HG02571 (cell line): ENCODE results near the gene COX8C.
"Not testable (repeated sequence)": the region's sequence is repeated elsewhere in the genome, so short reads cannot be mapped to it uniquely, and the experiment has no call there.

Source experiments
- ATAC-seq: cut with Tn5 transposase; IDR thresholded peaks from one replicate; pipeline ENCODE4 v1.9.1; 2021; ENCODE audit warnings: mild to moderate bottlenecking, moderate library complexity; ENCODE audit not compliant: unreplicated experiment

COX8C gene

DNA sequence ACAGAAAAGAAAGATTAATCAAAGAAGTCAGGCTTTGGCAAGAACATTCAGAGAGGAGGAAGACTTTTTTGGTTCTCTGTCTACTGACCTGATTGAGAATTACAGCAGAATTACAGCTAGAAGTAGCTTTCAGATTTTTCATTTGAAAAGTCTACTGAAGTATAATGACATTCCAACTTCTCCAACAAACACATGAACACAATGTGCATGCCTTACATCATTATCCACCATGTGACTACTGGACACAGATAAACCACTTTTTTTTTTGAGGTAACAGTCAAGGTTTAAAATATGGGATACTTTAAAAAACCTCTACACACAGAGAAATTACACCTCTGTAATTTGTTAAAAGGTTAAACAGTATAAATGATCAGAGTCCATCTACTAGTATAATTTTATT is 26.5 kb upstream of the COX8C start:
- no peak for ATAC-seq

DNA sequence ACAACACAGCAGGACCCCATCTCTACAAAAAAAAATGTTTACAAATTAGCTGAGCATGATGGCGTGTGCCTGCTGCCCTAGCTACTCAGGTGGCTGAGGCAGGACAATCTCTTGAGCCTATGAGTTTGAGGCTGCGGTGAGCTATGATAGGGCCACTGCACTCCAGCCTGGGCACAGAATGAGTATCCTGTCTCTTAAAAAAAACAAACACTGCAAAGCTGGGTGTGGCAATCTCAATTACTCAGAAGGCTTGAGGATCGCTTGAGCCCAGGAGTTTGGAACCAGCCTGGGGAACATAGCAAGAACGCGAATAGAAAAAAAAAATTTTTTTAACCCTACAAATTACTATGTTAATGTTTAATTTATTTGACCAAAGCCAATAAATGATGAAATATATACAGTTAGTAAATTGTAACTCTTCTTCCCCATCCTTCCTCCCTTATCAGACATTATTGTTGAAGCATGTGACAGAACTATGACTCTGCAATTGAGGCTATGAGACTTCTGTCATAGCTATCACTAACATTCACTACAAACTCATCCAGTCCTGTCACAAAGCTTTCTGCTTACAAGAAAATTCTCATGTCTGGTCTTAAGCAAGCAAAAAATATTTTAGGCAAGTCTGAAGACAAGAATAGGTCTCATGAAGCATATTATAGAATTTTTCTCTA is 23.9 kb upstream of the COX8C start:
- ATAC-seq: no peak

DNA sequence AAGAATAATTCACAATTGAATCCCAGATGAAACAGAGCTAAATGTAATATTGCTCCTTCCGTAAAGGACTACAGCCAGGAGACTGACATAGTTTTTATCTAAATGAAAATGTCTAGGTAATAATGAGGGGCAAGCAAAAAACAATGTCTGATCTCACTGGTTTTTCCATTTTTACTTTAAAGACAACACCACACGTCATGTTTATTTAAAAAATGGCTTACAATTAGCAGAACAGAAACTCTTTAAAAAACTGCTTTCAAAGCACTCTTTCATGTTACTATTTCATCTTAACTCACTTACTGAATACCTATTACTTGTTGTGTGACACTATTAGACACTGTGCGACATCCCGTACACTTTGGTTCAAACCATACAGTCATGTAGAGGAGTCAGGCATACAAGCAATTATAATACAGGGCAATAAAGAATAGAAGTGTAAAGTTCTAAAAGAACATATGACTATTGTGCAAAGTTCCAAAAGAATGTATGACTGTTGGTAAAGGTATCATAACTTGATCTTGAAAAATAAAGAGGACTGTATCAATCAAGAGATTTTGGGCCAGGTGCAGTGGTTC is 23.3 kb upstream of the COX8C start:
- no peak for ATAC-seq

DNA sequence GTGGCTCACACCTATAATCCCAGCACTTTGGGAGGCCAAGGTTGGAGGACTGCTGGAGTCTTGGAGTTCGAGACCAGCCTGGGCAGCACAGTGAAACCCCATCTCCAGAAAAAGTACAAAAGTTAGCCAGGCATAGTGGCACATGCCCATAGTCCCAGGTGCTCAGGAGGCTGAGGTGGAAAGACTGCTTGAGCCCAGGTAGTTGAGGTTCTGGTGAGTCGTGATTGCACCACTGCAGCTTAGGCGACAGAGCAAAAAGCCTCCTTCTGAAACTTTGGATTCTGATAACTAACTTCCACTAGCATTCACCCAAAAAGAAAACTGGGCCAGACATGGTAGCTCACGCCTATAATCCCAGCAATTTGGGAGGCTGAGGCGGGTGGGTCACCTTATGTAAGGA is 20.8 kb upstream of the COX8C start:
- no peak for ATAC-seq

DNA sequence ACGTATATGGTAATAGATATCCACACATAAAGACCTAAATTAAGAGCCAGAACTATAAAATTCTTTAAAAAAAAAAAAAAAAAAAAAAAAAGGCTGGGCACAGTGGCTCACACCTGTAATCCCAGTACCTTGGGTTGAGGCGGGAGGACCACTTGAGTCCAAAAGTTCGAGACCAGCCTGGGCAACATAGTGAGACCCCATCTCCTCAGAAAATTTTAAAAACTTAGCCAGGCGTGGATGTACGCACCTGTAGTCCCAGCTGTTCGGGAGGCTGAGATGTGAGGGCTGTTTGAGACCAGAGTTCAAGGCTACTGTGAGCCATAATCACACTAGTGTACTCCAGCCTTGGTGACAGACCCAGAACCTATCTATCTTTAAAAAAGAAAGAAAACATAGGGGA is 18.4 kb upstream of the COX8C start:
- ATAC-seq: no peak

DNA sequence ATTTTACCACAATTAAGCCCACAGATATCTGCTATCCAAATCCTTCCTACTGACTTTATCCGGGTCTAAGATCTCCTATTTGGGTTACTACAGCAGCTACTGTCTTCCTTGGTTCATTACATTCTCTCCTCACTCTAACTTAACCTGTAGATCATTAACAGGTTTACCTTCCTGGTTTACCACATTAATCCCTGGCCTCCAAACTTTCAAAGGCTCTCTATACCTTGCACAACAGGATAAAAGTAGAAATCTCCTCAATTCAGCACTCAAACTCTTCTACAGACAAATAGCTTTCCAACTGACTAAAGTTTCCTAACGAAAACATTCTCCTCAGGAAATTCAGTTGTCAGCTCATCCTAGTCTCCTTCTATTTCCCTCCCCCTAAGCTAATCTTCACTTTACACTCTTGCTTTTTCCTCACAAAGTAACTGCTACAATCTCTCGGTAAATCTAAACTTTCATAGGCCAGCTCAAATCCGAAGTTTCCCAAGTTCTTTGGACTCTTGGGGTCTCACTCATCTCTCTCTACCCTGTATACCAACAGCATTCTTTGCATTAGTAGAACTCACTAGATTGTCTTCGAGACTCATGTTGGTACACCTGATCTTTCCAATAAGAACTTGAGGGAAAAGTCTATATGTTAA is 16.9 kb upstream of the COX8C start:
- ATAC-seq: no peak

DNA sequence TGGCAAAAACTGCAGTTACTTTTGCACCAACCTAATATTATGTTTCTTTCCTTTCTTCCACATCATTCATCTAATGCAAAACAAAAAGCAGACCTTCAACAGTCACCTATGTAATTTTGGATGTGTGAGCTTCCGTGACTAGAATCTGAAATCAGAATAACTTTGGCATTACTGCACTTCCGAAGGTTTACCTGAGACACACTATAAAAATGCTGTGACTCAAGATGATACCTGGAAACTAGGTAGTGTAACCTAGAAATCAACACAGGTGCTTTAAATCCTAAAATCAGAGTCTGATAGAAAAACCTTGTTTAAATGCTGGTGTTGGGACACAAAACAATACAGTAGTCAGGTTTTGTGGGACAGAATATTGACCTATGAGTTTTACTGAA is 16.4 kb upstream of the COX8C start:
- ATAC-seq: no peak

DNA sequence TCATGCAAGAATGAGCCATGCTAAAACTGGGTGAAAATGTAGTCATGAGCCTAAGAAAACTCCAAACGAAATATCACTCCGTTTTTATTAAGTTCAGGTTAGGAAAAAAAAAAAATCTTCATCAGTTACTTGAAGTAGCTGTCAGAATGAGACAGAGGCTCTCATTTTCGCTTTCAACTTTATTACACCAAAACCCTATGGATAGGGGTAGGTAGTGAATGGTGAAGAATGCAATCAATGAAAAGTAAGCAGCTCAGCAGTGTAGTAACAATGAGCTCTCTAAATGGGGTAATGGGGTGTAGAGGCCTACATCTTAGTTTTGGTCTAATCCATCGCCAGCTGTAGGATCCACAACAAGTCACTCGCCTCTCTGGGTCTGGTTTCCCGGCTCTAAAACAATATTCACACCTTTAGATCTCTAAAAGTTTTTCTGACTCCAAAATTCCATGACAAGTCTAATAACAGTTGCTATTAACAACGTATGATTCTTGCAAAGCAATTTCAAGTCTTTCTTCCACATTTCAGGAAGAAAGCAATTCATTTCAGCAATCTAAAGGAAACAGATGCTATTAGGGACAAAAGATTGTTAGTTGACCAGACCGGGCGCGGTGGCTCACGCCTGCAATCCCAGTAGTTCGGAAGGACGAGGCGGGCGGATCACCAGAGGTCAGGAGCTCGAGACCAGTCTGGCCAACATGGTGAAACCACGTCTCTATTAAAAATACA is 15.8 kb upstream of the COX8C start:
- ATAC-seq: no peak

DNA sequence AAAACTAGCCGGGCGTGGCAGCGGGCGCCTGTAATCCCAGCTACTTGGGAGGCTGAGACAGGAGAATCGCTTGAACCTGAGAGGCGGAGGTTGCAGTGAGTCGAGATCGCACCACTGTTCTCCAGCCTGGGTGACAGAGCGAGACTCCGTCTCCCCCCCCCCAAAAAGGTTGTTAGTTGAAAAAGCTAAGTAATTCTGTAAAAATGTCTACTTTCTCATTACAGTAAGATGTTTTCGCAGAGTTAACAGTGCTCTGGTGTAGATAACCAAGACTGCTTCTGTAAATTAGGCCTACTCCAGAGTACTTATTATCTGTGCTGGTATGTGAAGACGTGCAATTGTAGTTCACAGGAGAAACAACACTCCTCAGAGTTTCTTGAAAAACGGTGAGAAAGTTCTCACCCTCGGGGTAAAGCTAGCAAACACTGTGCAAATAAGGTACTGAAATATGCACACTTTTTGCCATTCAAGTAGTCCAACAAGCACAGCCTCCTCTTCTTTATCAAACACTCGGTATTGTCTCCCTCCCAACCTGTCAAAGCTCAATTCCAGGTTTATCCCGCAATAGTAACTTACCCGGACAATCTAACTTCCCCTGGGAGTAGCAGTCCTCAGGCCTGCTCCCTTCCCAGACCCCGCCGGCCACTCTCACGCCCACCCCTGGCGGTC is 15.1 kb upstream of the COX8C start:
- peak; percentile 4 for ATAC-seq

DNA sequence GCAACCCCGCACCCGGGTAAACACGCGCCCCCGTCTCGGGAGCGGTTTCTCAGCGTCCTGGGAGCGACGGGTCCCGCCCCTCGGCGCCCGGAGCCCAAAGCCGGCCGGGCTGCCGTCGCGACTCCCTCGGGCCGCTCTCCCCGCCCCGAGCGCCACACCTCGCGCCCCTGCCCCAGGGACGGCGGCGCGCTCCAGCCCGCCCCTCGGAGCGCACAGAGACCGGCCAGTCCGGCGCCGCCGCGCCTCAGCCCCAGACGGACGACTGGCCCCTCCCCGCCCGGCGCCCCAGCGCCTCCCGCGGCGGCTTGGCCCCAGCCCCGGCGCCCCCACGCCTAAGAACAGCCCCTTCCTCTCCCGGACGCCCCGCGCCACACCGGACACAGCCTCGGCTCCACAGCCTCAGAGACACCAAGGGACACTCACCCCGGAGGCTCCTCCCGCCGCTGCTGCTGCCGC is 14.6 kb upstream of the COX8C start:
- ATAC-seq: peak; percentile 68

DNA sequence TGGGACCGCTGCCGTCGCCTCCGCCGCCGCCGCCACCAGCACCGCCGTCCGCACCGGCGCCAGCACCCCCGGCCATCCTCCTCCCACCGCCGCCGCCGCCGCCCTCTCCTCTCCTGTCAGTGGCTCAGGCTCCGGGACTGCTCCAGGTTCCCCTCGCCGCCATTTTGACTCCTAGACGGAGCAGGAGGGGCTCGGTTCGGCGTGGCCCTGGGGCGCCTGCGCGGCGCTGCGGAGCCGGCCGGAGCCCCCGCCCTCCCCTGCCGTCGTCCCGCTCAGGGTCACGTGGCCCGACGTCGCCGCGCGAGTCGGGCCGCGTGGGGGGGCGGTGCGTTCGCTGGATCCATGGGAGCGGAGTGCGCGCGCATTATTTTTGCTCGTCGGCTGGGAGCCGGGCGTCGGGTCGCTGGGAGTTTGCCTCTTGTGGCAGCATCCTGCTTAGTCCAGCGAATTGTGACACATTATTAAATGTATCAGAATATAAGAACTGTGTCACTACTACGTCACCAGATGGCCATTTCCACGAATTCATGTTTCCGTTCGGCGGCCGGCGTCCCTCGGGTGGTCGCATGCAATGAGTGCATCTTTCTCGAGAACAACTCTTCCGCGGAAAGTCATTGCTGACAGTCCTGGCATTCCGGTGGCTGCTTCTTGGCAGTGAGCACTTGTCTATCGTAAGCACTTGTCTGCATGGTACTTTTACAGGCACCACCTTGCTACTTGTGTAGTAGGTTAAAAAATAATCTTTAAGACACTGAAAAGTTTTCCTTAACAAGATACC is 13.9 kb upstream of the COX8C start, which contains the start of gene BTBD7:
Gene BTBD7 (minus strand): TSS at position 184 of the 778 bp plus-strand sequence. CDS start 36,985 bp downstream, outside the sequence.
- ATAC-seq: peak; percentile 81

DNA sequence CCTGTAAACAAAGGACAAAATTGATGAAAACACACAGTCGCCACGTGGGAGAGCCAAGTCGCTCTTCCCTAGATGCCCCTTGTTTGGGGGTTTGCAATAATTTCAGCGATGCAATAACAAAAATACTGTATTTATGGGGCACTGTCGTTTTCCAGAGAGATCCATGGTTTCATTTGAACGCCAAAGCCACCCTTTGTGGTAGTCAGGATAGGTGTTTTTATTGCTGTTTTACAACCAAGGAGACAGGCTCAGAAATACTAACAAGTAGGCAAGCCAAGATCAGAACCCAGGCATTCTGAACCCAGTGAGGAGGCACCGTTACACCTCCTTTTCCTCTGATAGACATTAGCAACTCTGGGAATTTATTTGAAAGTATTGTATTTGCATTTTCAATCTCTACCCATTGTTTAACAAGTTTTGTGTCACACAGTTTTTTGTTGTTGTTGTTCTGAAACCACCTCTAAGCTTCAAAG is 13.3 kb upstream of the COX8C start:
- ATAC-seq: no peak

DNA sequence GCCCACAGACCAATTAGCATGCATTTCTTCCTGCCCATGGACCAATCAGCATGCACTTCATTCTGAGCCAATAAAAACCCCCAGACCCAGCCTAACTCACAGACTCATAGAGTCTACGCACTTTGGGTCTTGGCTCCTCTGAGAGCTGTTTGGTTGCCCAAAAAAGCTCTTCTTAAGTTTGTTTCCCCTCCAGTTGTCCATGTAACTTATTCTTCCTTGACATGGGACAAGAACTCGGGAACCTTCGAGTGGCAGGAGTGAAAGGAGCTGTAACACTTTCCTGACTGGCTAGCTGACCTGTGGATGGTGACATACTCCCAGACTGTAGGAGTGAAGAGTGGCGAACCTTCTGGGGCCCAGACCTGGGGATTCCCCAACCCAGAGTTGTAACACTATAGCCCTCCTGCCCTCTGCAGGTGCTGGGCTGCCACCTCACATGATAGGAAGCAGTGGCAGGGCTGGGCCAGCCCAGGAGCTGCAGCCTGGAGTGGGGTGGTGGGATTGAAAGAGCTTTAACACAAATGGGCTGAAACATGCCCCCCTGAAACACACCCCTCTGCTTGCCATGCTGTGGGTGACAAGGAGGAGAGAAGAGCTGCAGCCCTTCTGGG is 9.7 kb upstream of the COX8C start:
- no peak for ATAC-seq

DNA sequence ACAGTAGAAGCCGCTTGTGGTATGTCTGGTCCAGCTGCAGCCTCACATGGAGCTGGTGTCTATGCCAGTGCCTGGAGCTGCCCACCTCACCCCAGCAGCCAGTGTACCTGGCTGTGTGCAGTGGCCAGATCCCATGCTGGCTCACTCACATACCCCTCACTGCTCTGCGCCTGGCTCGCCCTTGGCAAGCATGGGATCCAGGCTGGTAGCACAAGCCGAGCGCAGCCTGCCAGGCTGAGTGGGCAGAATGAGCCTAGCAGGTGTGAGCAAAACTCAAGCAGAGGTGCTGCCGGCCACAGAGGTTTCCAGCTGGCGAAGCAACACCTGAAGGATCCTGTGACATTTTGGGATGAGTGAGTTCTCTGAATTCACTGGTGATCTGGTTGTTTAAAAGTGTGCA is 9.1 kb upstream of the COX8C start:
- no peak for ATAC-seq

DNA sequence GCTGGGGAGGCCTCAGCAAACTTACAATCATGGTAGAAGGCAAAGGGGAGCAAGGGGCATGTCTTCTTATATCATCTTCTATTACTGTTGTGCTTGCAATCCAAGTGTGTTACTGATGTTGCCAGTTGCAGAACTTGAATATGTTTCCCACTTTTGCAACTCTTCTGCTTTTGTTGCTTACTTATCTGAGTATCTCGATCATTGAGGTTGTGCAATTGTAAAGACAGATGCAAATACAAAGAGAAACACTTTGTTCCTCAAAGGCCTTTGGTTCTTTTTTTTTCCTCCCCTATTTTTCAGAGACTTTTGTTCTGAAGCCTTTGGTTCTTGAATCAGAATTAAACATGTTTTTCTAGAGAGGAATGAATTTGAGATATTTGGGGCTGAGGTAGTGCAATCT is 3.7 kb upstream of the COX8C start:
- ATAC-seq: no peak

DNA sequence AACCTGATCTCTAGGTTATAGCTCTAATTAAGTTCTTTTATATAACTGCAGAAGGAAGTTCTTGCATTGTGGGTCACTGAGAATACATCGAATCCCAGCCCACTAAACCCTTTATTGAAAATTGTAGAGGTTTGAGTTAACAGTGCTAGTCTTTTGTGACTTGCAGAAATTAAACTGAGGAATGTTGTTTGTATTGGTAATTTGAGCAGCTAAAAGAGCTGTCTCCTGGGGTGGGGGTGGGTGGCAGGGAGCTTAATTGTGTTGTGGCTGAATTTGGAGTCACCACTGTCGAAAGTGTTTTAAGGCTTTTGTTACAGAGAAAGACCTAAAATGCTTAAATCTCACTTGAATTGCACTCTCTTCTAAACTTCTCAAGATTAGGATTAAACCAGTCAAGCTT is 3.2 kb upstream of the COX8C start:
- no peak for ATAC-seq

DNA sequence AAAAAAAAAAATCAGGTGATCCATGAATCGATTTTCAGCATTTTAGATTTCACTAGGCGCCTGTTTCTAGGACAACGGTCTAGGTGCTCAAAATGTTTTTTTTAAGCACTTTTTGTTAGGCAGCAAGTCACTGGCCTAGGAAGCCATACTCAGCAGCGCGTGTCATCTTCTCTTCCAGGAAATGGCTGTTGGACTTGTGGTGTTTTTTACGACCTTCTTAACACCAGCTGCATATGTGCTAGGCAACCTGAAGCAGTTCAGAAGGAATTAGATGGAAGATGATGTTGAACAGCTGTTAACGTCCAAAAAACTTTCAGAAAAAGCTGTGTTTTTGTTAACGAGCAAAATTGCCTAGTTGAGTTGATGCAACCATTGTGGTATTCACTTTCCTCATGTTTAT is 868 bp downstream of the COX8C start:
- no peak for ATAC-seq

DNA sequence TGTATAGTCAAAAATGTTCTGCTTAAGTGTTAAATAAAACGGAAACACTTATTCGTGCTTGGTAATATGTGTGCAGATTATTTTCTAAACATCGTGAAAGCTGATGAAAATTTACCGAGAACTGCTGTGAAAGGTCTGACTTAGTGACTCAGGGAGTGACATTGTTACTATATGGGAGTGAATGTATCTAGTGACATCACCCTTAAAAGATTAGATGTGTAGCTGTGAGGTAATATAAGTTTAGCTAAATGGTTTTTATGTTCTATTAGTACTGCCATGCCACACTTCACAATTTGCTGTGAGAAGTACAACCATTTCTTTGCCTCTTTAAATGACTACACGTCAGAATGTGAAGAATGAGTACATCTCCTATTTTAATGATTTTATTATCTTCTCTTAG is 1.3 kb downstream of the COX8C start:
- ATAC-seq: no peak

DNA sequence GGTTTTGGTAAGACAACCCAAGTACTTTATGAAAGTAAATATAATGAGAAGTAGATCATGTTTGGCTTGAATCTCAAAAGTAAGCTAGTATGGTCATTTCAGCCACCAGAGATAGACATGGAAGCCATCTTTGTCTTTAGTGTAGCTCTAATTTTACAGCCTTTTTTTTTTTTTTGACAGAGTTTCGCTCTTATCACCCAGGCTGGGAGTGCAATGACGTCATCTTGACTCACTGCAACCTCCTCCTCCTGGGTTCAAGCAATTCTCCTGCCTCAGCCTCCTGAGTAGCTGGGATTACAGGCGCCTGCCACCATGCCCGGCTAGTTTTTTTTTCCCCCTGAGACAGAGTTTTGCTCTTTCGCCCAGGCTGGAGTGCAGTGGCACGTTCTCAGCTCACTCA is 7.9 kb downstream of the COX8C start:
- not testable (repeated sequence) for ATAC-seq
